Mesendoderm (in vitro differentiated cells): Measurements from ENCODE around the gene BORCS6.

Experiments used
- DNase-seq: peaks from one replicate; pipeline ENCODE4 v3.0.0; 2013
- H2AK5ac ChIP-seq: 2 replicates; pipeline ENCODE4 v1.6.1; 2013; ENCODE audit warnings: low read length, inconsistent platforms
- H2BK120ac ChIP-seq: 2 replicates; pipeline ENCODE4 v1.6.1; 2013; ENCODE audit warnings: low read depth, mild to moderate bottlenecking, low read length, moderate library complexity, mixed read lengths
- H2BK15ac ChIP-seq: replicated peaks from 2 replicates; pipeline ENCODE4 v1.6.1; 2013; ENCODE audit warnings: low read depth, mild to moderate bottlenecking, moderate library complexity
- H2BK5ac ChIP-seq: 2 replicates; pipeline ENCODE4 v1.6.1; 2013; ENCODE audit warnings: low read length, inconsistent platforms
- H3K18ac ChIP-seq: 2 replicates; pipeline ENCODE4 v1.6.1; 2013; ENCODE audit warnings: mild to moderate bottlenecking, low read length, mixed read lengths
- H3K23ac ChIP-seq: one replicate; pipeline ENCODE4 v1.6.1; 2013; ENCODE audit warnings: low read length
- H3K27ac ChIP-seq: 2 replicates; pipeline ENCODE4 v1.5.1; 2013; ENCODE audit warnings: low read depth, mild to moderate bottlenecking, inconsistent platforms, low read length, moderate library complexity
- H3K27me3 ChIP-seq: 2 replicates; pipeline ENCODE4 v1.6.1; 2013; ENCODE audit warnings: low read length, control low read depth, mild to moderate bottlenecking, inconsistent platforms; ENCODE audit not compliant: insufficient read depth, poor library complexity
- H3K36me3 ChIP-seq: 2 replicates; pipeline ENCODE4 v1.6.1; 2013; ENCODE audit warnings: low read length, inconsistent platforms; ENCODE audit not compliant: control insufficient read depth, insufficient read depth
- H3K4ac ChIP-seq: one replicate; pipeline ENCODE4 v1.6.1; 2013; ENCODE audit warnings: low read depth, mild to moderate bottlenecking, low read length, moderate library complexity
- H3K4me1 ChIP-seq: 2 replicates; pipeline ENCODE4 v1.6.1; 2013; ENCODE audit warnings: low read depth, low read length, inconsistent platforms; ENCODE audit not compliant: control insufficient read depth
- H3K4me2 ChIP-seq: 2 replicates; pipeline ENCODE4 v1.6.1; 2013; ENCODE audit warnings: low read length
- H3K4me3 ChIP-seq: 2 replicates; pipeline ENCODE4 v1.5.1; 2013; ENCODE audit warnings: mild to moderate bottlenecking, low read length
- H3K56ac ChIP-seq: one replicate; pipeline ENCODE4 v1.6.1; 2013; ENCODE audit warnings: low read length
- H3K79me1 ChIP-seq: 2 replicates; pipeline ENCODE4 v1.6.1; 2013; ENCODE audit warnings: low read length, inconsistent platforms
- H3K79me2 ChIP-seq: 2 replicates; pipeline ENCODE4 v1.6.1; 2013; ENCODE audit warnings: mild to moderate bottlenecking, low read length; ENCODE audit not compliant: control insufficient read depth, insufficient read depth
- H3K9ac ChIP-seq: 2 replicates; pipeline ENCODE4 v1.6.1; 2013; ENCODE audit warnings: low read length, inconsistent platforms
- H4K5ac ChIP-seq: one replicate; pipeline ENCODE4 v1.6.1; 2013; ENCODE audit warnings: low read length
- H4K8ac ChIP-seq: one replicate; pipeline ENCODE4 v1.6.1; 2013; ENCODE audit warnings: low read depth, mild to moderate bottlenecking, control low read depth, low read length, moderate library complexity
- WGBS: extraction: QIAGEN DNeasy Blood & Tissue Kit; methylation state at CpG from one replicate; pipeline ENCODE4 v1.1.7; 2013; ENCODE audit warnings: low lambda C conversion rate, missing lambda C conversion rate; ENCODE audit not compliant: insufficient coverage; ENCODE audit errors: extremely low coverage; 5-methylcytosine and 5-hydroxymethylcytosine counted together

Gene BORCS6

DNA sequence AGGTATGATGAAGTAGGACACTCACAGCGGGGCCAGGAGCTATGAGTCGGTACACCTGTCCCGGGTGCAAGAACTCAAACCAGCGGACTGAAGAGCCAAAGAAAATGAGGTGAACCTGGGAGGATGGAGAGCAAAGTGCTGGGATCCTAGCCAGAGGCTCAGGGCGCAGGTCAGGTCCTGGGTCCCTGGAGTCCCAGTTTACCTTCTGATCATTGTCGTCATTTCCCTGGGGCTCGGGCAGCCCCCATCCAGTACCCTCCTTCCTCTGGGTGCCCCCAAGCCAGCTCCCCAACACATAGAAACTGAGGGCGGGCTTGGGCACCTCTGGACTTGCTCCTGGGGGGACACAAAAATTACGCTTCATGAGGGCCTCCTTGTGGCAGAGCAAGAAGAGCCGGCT, 41.7 kb upstream of the BORCS6 start:
- no peak overlapping the region for H3K4ac ChIP-seq
- no peak overlapping the region for H3K18ac ChIP-seq

DNA sequence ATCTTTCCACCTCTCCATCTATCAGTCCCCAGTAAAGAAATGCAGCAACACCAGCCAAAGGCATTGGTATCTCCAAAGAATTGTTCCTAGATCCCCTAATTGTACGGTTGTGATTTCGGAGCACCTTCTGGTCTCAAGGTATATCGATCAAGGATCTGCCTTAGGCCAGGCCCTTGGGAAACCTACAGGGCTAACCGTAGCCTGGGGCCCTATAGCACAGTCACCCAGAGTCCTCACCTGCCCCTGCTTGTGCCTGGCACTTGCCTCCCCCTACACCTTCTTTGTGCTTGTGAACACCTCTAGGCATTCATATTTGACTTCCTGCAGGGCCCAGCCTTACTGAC, 37.2 kb upstream of the BORCS6 start:
- Histone ChIP-seq H3K79me1 (no peaks in the 10 kb centered on the region), H3K23ac (no peak overlapping the region), H2AK5ac (no peak overlapping the region), H3K79me2 (no peaks in the 10 kb centered on the region), H3K4me3 (no peak overlapping the region), H4K5ac (no peak overlapping the region), H3K18ac (no peak overlapping the region), H3K4me1 (peaks cover 3% of the 10 kb centered on the region), H3K27ac (no peak overlapping the region), H3K27me3 (no peaks in the 10 kb centered on the region), H3K9ac (peak overlapping the region; percentile 37), H3K4ac (no peak overlapping the region), H3K4me2 (peak overlapping the region; percentile 5), H2BK120ac (no peak overlapping the region), H3K36me3 (peaks cover 22% of the 10 kb centered on the region), H3K56ac (peak overlapping the region; percentile 29), H2BK15ac (no peak overlapping the region), H2BK5ac (no peak overlapping the region), H4K8ac (no peak overlapping the region)
- no peak for DNase-seq
- no CpG with 5 or more reads among the region's 4 CpGs for WGBS

More for the DNA sequence above, 41.7 kb upstream of the BORCS6 start:
- H2BK15ac ChIP-seq: no peak overlapping the region
- WGBS: no CpG with 5 or more reads among the region's 10 CpGs
- no peak for DNase-seq
- no peak overlapping the region for H2BK5ac ChIP-seq
- H3K27ac ChIP-seq: no peak overlapping the region
- no peak overlapping the region for H3K23ac ChIP-seq
- H2BK120ac ChIP-seq: no peak overlapping the region
- H3K36me3 ChIP-seq: peaks cover 30% of the 10 kb centered on the region
- H3K4me1 ChIP-seq: no peaks in the 10 kb centered on the region
- no peaks in the 10 kb centered on the region for H3K79me2 ChIP-seq
- no peaks in the 10 kb centered on the region for H3K27me3 ChIP-seq
- H3K9ac ChIP-seq: no peak overlapping the region
- no peak overlapping the region for H3K56ac ChIP-seq
- H4K8ac ChIP-seq: no peak overlapping the region
- no peak overlapping the region for H3K4me2 ChIP-seq
- H4K5ac ChIP-seq: no peak overlapping the region
- H2AK5ac ChIP-seq: no peak overlapping the region
- no peaks in the 10 kb centered on the region for H3K79me1 ChIP-seq
- H3K4me3 ChIP-seq: no peak overlapping the region

DNA sequence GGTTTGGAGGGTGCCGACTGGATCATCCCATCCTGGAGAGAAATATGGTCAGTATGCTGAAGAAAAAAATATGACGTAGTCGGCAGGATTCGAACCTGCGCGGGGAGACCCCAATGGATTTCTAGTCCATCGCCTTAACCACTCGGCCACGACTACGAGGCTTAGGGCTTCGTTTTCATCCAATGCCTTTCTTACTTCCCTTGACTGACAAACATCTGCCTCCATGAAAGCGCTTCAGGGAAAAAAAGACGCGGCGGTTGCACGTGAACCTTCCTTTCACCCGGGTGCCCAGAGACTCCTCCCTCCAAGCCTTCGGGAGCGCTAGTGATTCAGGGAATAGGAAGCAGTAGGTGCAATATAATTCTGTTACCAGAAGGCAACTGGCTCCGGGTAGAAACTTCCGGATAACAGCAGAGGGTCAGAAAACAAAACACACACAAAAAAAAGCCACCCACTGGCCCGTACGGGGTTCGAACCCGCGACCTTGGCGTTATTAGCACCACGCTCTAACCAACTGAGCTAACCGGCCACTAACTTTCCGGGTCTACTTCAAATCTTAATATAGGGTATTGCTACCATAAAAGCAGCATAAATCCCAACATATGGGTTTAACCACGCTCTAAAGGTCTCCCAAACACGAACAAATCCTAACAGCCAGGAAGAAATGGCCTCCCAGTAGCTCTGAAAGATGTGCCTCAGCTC, 36.7 kb upstream of the BORCS6 start:
- WGBS: no CpG with 5 or more reads among the region's 32 CpGs
- no peak overlapping the region for H3K4ac ChIP-seq
- H3K4me1 ChIP-seq: peaks cover 3% of the 10 kb centered on the region
- H3K27me3 ChIP-seq: no peaks in the 10 kb centered on the region
- no peak overlapping the region for H2BK120ac ChIP-seq
- H3K36me3 ChIP-seq: peaks cover 21% of the 10 kb centered on the region
- H3K79me2 ChIP-seq: no peaks in the 10 kb centered on the region
- peak overlapping the region; percentile 41 for H3K4me2 ChIP-seq
- no peak overlapping the region for H3K23ac ChIP-seq
- no peaks in the 10 kb centered on the region for H3K79me1 ChIP-seq
- no peak overlapping the region for H2AK5ac ChIP-seq
- H3K9ac ChIP-seq: peak overlapping the region; percentile 73
- DNase-seq: peak; percentile 96
- H4K8ac ChIP-seq: no peak overlapping the region
- peak overlapping the region; percentile 82 for H3K56ac ChIP-seq
- H3K4me3 ChIP-seq: peak overlapping the region; percentile 56
- H2BK15ac ChIP-seq: no peak overlapping the region
- no peak overlapping the region for H2BK5ac ChIP-seq
- peak overlapping the region; percentile 58 for H3K27ac ChIP-seq
- H3K18ac ChIP-seq: no peak overlapping the region
- no peak overlapping the region for H4K5ac ChIP-seq

DNA sequence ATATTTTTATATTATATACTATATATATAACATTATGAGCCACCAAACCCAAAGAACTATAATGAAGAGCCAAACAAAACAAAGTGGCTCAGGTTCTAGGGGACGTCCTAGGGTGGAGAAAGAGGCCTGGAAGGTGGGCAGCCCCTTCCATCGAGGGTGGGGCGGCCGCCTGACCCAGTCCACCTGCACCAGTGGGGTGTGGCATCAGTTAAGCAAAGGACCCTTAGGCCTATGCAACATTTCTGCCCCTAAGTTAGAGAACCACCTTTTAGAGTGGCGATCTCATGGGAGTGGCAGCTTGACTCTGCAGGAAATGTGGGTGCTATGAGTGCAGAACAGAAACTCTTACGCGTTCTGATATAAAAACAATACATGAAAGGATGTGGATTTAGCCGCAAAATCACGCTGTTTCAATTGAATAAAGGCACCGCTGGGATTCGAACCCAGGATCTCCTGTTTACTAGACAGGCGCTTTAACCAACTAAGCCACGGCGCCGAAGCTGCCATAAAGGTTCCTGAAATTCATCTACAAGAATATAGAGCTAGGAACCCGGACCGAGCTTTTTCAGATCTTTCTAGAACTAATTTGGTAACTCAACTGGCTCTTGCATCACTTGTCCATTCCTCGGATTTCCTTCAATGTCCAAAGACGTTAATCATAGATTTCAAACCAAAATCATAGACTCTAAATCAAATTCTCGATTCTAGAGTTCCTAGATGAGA, 36.0 kb upstream of the BORCS6 start:
- Histone ChIP-seq H3K23ac (no peak overlapping the region), H3K4me2 (peak overlapping the region; percentile 4), H4K8ac (no peak overlapping the region), H3K27me3 (no peaks in the 10 kb centered on the region), H3K4ac (no peak overlapping the region), H3K79me2 (no peaks in the 10 kb centered on the region), H2BK5ac (no peak overlapping the region), H3K9ac (peak overlapping the region; percentile 16), H3K4me3 (no peak overlapping the region), H2BK15ac (no peak overlapping the region), H2AK5ac (no peak overlapping the region), H3K27ac (no peak overlapping the region), H3K18ac (no peak overlapping the region), H3K36me3 (peaks cover 16% of the 10 kb centered on the region), H3K4me1 (peaks cover 3% of the 10 kb centered on the region), H2BK120ac (no peak overlapping the region), H4K5ac (no peak overlapping the region), H3K79me1 (no peaks in the 10 kb centered on the region), H3K56ac (no peak overlapping the region)
- no CpG with 5 or more reads among the region's 20 CpGs for WGBS
- peak; percentile 84 for DNase-seq

DNA sequence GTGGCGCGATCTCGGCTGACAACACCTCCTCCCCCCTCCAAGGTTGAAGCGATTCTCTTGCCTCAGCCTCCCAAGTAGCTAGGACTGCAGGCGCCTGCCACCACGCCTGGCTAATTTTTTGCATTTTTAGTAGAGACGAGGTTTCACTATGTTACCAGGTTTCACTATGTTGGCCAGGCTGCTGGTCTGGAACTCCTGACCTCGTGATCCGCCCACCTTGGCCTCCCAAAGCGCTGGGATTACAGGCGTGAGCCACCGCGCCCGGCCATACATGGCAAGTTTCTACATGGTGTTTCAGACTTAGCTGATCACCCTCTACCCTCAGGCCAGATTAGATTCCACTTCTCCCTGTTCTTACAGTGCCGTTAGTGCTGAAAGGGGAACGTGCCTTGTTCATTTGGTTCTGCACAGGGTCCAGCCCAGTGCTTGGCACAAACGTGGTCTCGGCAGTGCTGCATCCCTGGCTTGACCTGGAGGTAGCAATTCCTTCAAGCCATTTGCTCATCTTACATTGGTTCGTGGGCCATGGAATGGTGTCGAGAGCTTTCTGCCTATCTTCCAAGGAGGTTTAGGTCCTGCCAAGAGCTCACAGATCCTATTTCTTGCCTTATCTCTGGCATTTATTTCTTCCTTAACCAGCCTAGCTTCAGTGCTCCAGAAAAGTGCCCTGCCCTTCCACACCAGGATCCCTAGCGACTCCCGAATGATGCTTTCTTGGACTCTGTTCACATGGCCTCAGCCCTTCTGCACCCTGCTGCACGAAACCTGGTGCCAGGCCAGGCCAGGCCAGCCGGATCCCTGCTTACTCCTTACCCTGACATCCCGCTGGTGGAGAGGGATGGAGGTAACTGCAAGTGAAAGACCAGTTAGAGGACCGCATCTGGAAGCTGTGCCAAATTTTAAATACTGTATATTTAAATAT, 35.2 kb upstream of the BORCS6 start:
- H3K9ac ChIP-seq: no peak overlapping the region
- no peak overlapping the region for H3K4me3 ChIP-seq
- H3K18ac ChIP-seq: no peak overlapping the region
- peaks cover 3% of the 10 kb centered on the region for H3K4me1 ChIP-seq
- H3K56ac ChIP-seq: no peak overlapping the region
- H3K79me2 ChIP-seq: no peaks in the 10 kb centered on the region
- H4K8ac ChIP-seq: no peak overlapping the region
- no peak overlapping the region for H2BK15ac ChIP-seq
- H3K36me3 ChIP-seq: peaks cover 12% of the 10 kb centered on the region
- no peaks in the 10 kb centered on the region for H3K79me1 ChIP-seq
- H3K23ac ChIP-seq: no peak overlapping the region
- H2AK5ac ChIP-seq: no peak overlapping the region
- H3K4me2 ChIP-seq: no peak overlapping the region
- H2BK5ac ChIP-seq: no peak overlapping the region
- DNase-seq: no peak
- H3K4ac ChIP-seq: no peak overlapping the region
- no CpG with 5 or more reads among the region's 26 CpGs for WGBS
- no peak overlapping the region for H4K5ac ChIP-seq
- no peaks in the 10 kb centered on the region for H3K27me3 ChIP-seq
- no peak overlapping the region for H3K27ac ChIP-seq
- H2BK120ac ChIP-seq: no peak overlapping the region
